GM03348 (cell line): Measurements from ENCODE around the gene C12orf42.

Experiments
- DNase-seq: peaks from one replicate; pipeline ENCODE4 v3.0.0; 2012; ENCODE audit warnings: low spot score

Gene C12orf42

DNA sequence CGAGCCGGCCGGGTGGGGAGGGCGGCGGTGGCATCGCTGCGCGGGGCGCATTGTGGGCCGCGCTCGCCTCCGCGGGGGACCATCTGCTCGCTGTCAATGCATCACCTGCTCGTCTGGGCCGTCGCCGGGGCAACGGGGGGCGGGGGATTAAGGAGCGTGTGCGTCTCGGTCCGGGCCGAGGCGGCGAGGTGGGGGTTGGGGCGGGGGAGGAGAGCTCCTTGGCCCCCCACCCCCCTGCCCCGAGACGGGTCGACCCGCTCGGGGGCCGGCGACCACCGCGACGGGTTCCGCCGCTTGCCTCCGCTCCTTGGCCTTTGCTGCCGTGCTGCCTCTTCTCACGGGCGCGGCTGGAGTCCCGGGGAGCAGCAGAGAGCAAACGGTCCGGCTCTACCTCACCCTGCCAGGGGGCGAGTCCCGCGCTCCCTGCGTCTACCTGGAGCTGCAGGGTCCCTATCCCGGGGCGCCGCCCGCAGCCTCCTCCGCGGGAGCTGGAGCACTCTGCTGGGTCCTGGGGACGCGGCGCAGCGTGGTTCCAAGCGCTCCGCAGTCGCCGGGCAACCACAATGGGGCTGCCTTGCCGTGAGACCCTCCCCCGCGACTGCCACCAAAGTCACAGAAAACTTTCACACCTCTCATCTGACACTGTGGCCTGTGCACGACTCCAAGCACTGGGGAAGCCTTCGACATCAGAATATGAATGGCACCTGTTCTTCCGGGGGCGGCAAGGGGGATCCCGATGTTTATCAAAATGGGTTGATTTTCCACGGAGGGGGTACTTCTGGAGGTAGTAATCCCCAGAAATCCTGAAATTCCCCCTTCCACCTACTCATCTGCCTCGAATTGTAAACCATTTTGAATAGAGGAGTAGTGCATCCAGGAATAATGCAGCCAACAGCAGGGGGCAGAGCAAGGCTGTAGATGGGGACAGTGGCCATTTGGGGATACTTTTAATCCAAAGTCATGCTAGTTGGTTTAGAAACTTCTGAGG lies at the start of gene C12orf42:
Gene C12orf42 (minus strand): TSS at position 500 of the 988 bp plus-strand sequence. CDS start 17,542 bp downstream, outside the sequence.
- peak; percentile 44 for DNase-seq

DNA sequence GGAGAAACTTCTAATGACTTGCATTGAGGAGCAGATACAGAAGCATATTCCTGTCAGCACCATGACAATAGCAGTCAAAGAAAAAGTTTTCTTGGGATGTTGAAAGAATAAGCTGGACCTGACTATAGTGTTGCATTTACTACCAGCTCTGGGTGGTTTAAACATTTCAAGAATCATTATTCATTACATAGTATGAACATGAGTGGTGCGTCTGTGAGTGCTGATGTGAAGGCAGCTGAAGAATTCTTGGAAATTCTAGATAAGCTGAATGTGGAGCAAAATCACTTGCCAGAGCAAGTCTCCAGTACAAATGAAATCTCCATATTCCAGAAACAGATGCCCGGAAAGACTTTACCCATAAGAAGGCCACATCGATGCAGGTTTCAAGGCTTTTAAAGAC lies 46.3 kb upstream of the C12orf42 start:
- DNase-seq: no peak

DNA sequence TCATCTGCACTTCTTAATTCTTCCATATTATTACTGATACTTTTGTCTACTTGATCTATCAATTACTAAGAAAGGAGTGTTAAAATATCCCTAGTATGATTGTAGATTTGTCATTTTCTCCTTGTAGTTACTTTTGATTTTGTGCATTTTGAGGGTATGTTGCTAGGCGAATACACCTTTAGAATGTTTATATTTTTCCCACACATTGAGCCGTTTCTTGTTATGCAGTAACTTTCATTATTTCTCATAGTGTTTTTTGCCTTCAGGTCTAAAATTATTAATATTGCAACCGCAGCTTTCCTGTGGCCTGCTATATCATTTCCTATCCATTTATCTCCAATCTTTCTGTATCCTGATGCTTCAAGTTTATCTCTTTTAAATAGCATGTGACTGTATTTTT lies 44.6 kb upstream of the C12orf42 start:
- no peak for DNase-seq

DNA sequence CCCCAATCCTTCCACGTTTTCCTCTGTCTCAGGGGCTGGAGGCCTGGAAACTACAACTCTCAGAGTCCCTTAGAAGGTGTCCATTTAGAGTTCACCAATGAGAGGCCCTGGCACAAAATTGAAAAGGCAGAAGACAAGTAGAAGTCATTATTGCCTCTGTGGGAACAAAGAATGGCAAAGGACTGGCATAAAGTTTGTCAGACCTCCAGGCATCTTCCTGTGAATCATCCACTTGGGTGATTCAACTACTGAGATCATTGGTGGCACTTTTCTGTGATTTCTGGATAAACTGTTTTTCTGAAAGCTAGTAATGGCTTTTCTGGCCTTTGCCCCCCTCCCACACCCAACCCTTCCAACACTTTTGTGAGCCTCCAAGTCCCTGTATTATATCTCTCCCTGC lies 42.6 kb upstream of the C12orf42 start:
- DNase-seq: no peak

DNA sequence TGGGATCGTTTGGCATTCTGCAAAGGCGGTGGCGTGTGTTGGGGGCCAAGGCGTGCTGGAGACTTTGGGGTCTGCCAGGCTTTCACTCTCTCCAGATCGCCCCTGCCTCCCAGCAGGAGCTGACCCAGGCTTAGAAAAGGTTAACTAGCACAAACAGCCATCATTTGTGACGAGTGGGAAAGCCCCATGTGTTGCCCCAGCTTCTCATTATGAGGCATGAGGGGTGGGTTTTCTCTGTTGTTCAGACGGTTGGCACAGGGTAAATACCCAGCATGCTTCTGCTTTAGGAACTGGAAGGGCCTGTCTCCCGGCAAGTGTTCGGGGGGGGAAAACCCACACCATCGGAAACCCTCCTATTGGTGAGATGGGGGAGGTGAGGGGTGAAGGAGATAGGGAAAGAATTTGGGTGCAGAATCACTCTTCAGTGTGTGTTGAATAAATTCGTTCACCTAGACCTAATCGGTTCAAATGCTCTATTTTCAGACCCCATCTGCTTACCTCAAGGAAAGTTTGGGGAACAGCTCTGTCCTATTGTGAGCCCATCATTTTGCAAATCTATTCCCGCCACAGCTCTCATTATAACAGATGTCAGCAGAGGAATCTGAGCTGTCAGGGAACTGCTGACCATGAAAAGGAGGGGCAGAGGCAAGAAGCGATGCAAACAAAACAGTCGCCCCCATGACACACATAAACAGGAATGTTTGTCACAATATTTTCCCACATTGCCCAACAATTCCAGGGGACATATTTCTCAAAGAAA lies 34.7 kb upstream of the C12orf42 start:
- DNase-seq: no peak

DNA sequence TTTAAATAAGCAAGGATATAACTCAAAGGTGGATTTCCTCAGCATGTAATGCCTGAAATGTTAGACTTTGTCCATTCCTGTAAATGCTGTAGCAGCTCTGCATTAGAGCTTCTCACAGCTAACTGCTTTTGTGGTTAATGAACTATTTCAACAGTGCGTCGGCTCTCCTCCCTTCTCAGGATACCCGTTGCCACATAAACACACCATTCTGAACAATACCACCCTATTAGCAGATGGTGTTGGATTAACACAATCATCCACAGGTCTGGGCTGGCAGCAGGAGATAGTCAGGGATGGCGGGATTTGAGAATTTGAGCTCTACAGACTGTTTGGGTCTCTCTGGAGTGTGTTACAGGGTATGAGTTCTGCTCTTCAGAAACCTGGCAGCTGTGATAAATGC lies 33.5 kb upstream of the C12orf42 start:
- no peak for DNase-seq

DNA sequence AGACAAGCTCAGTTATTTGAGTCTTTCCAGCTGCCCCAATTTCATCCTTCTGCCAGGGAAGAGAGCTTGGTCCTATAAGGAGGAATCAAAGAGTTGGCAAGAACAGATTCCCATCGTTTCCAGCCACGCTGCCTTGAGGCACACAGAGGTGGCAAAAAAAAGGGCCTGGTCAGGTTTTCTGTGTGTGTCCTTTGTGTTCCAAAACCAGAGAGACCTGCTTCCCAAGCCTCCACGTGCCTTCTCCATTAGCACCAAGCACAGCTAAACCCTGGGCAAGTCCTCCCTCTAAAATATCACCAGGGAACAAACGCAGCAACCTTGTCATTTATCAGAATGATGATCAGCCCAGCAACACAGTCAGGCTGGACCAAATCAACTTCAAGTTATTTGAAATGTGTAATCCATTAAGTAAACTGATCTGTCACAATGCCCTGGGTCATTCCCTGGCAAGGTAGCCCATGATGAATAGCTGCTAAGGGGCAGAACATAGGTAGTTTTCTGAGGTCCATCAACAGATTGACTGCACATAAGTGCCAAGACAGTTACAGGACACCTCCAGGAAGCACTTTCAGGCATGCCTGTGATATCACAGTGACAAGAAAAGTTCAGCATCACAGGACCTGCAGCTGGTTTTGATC lies 28.6 kb upstream of the C12orf42 start:
- no peak for DNase-seq

DNA sequence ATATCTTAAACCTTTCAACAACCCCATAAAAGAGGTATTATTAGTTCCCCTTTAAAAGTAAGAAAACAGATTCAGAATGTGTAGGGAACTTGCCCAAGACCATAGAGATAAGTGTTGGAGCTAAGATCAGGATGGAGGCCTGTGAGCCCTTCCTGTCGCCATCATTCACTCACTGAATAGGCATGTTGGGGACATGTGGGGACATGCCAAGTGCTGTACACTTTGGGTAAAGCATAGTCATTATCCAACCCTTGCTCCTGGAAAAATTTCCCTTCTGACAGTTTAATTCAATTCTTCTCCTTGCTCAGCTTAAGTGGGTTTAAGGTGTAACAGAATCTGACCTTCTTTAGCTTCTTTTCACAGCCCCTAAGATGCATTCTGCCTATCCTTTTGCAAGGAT lies 28.0 kb upstream of the C12orf42 start:
- no peak for DNase-seq

DNA sequence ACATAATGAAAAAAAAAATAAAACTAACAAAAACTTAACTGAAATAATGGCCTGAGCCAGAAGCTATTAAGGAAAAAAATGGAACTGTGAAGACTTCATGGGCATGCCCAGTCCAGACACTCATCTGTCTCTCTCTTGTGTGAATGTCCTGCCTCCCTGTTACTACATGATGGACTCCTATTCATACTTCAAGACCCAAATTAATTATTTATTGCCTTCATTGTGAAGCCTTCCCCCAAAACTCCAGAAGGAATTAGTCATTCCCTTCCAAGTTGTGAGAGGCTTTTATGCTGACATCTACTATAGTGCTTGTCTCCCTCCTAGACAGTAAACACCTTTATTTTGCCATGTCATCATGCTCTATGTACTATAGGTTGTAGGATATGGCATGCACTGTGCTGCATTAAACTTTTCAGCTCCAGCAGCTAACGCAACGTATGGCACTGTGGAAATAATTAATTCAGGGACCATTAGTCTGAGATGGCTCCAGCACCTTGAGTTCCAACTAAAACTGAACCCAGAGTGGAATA lies 25.0 kb upstream of the C12orf42 start:
- DNase-seq: no peak

DNA sequence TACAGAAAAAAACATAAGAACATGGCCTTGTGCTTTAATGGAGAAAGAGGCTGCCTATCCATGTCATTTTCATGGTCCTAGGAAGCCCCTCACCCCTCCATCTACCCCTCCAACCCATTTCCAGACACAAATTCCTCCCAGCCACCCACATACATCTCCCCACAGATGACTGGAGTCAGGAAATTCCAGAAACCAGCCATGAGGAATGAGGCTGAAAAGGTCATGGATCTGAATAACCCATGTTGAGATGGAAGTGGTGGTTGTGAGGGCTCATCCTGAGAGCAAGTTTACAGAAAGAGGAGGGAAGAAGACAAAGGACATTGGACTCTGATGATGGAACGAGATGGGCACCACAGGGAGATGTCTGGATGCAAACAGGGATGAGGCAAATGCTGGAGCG lies 23.9 kb upstream of the C12orf42 start:
- no peak for DNase-seq

DNA sequence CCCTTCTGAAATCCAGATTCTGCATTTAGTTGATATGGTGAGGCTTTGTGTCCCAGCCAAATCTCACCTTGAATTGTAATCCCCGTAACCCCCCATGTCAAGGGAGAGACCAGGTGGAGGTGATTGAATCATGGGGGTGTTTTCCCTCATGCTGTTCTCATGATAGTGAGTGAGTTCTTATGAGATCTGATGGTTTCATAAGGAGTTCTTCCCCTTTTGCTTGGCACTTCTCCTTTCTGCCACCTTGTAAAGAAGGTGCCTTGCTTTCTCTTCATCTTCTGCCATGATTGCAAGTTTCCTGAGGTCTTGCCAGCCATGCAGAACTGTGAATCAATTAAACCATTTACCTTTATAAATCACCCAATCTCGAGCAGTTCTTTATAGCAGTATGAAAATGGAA lies 23.1 kb upstream of the C12orf42 start:
- no peak for DNase-seq

DNA sequence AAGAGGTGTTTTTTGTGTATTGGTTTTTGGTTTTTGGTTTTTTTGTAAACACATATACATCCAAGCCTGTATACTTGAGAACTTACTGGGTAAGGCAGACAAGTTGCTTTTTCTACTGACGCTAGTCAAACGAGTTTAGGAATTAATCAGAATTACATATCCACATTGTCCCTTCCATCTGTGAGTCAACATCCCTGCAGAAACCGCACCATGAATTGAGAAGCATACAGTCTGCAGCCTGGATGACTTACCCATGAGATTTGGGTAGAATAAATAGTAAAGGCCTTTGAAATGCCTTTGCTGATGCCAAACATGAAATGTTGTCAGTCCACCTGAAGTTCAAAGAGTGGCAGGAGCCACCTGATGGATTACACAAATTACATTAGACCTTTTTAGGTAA lies 21.4 kb upstream of the C12orf42 start:
- DNase-seq: no peak

DNA sequence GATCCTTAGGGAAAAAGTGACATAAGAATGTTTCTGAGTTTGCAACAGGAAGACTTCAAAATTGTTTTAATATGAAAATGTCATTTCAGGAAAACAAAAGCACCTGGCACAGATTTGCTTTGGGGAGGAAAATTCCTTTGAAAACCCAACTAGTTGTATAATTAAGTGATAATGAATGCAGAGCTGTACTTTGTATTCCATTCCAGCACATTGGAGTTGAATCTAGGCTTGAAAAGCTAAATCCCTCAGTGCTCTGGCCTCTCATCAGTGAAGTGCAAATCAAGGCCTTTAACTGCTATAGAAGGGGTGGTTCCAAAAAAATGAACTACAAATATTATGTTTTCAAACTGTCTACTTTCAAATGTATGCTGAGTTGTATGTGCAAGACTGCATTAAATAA lies 19.6 kb upstream of the C12orf42 start:
- DNase-seq: no peak

DNA sequence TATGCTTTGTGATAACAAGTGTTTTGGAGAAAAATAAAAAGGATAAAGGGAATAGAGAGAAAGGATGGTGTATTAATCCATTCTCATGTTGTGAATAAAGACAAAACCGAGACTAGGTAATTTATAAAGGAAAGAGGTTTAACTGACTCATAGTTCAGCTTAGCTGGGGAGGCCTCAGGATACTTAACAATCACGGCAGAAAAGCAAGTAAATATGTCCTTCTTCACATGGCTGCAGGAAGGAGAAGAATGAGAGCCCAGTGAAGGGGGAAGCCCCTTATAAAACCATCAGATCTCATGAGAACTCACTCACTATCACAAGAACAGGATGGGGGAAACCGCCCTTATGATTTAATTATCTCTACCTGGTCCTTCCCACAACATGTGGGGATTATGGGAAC lies 18.1 kb upstream of the C12orf42 start:
- DNase-seq: no peak

DNA sequence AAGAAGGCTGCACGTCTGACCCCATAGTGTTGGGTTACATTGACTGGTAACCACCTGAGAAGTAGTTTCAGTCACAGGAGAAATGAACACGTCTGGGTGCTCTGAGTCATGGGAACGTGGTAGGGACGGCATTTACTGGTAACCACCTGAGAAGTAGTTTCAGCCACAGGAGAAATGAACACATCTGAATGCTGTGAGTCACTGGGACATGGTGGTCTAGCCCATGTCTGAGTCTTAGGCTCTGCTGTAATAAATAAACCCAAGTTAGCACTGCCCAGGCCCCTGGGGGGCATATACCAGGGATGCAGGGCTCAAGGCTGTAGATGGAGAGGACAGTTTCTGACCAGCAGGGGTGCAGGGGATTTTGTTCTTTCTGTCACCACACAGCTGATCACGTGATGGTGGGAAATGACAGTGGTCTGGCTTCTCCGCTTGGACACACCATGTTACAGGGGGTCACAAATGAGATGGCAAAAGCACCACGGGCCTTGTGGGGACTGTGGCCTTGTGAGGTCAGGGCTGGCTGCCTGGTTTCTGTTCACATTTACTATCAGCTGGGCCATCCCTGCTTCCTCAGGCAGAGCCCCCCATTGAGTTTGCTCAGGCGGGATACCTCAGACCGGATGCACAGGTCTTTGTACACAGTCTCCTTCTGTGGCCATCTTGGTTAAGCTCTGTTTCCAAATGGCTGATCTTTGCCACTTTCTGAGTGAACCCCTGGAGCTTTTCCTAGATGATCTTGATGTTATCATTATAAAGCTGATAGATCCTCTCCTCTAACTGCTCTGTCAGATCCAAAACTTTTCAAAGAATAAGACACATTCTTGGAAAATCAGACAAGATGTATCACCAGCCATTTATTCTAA lies 9.8 kb upstream of the C12orf42 start:
- DNase-seq: no peak

DNA sequence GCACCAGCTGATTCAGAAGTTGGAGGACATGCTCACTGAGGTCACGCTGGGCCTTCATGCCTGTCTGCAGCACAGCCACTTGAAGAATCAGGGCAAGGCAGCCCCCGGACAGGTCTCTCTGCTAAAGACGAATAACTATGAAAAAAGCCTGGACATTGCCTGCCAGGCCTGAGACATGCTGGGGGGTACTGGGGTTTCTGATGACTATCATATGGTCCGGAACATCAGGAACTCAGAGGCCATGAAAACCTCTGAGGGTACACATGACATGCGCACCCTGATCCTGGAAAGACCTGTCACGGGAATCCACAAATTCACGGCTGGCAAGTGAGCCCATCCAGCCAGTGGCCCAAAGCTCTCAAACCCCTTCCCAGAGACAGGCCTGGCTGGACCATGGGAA lies 8.8 kb upstream of the C12orf42 start:
- no peak for DNase-seq

DNA sequence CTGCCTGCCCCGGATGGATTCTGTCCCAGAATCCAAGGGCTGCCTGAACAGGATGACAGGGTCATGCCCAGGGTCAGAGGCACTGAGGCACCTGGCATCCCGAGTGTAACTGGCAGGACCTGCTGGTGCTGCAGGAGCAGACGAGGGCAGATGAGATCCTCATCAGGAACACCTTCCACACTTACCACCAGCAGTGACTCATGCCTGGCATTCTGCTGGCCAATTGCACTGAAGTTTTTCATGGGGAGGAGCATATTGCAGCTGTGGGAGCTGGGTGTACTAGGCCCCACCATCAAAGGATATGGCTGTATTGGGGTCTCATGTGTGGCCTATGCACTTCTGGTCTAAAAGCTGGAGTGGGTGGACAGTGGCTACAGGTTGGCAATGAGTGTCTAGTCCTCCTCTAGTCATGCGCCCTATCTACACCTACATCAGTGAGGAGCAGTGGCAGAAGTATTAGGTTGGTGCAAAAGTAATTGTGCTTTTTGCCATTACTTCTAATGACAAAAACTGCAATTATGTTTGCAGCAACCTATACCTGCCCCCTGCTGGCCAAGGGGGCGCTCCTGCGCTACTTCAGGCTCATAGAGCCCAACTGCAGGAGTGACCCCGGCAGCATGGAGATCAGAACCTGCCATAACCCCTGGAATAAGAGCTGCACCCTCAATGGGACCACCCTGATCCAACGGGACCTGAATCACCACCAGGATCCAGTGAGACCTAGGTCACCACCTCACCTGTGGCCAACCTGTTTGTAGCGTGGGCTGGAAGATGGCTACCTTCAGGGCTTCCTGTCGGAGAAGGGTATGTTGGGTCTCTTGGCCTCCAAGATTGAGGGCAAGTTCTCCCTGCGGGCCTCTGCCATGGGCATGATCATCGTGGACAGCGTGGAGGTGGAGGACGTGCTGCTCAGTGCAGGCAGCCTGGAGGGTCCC lies 8.0 kb upstream of the C12orf42 start:
- DNase-seq: no peak

DNA sequence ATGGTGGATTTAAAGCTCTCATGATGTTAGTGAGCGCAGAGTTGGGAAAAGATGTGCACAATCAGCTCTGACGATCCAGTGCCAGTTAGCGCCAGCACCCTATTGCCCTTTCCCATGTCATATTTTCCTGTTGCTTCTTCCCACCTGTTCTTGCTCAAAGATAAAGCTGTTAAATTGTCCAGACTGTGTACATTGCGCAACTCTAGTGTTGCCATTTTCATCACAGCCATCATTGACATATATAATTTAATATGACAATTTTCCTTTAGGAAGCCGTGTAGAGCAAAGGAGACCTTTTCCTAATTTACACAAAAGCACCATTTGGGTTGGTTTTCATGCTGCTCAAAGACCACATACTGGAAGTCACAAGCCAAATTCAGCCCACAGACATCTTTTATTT lies 5.7 kb upstream of the C12orf42 start:
- no peak for DNase-seq

DNA sequence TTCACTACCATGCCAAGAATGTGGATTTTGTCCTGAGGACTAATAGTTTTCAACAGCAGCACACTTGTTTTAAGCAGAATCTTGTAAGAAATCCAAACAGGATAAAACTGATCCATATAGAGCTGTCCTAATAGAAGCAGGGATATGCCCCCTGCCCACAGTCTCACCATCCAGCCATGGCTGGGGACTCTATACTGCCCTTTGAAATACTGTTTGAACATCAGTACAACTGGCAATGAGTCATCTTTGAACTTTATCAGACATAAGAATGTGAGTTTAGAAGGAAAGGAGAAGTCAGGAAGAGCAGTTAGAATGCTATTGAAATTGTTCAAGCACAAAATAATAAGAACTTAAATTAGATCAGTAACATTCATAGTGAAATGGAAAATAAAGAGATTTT lies 3.8 kb upstream of the C12orf42 start:
- no peak for DNase-seq

DNA sequence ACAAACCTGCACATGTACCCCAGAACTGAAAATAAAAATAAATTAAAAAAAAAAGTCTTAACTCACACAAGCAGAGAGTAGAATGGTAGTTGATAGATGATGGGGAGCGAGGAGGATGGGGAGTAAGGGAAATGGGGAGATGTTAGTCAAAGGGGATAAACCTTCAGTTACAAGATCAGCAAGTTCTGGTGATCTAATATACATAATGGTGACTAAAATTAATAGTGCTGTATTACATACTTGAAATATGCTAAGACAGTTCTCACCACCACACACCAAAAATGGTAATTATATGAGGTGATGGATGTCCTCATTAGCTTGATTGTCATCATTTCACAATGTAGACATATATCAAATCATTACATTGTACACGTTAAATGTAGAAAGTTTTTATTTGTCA lies 3.2 kb upstream of the C12orf42 start:
- DNase-seq: no peak
